Glutamatergic neuron (in vitro differentiated cells): ENCODE results near the gene LINC00237. TPM values are rescaled to one million over a fixed set of nuclear protein-coding genes. Genes with fewer than 3 reads are reported as not detected.

Source experiments
- DNase-seq: peaks from one replicate; pipeline ENCODE4 v3.0.0; 2022
- H3K27ac Mint-ChIP-seq: one replicate; pipeline ENCODE4 v1.8.0; 2020; ENCODE audit warnings: mild to moderate bottlenecking, mixed read lengths, inconsistent platforms; ENCODE audit not compliant: unreplicated experiment
- H3K27me3 Mint-ChIP-seq: one replicate; pipeline ENCODE4 v1.8.0; 2020; ENCODE audit warnings: mild to moderate bottlenecking, moderate library complexity, mixed read lengths, inconsistent platforms; ENCODE audit not compliant: unreplicated experiment
- H3K36me3 Mint-ChIP-seq: one replicate; pipeline ENCODE4 v1.8.0; 2020; ENCODE audit warnings: mild to moderate bottlenecking, mixed read lengths, inconsistent platforms; ENCODE audit not compliant: unreplicated experiment
- H3K4me1 Mint-ChIP-seq: one replicate; pipeline ENCODE4 v1.8.0; 2020; ENCODE audit warnings: mild to moderate bottlenecking, low read depth, mixed read lengths, inconsistent platforms; ENCODE audit not compliant: unreplicated experiment
- H3K4me3 Mint-ChIP-seq: one replicate; pipeline ENCODE4 v1.8.0; 2020; ENCODE audit warnings: mild to moderate bottlenecking, mixed read lengths, inconsistent platforms; ENCODE audit not compliant: unreplicated experiment
- H3K9me3 Mint-ChIP-seq: one replicate; pipeline ENCODE4 v1.8.0; 2020; ENCODE audit warnings: mild to moderate bottlenecking, moderate library complexity, mixed read lengths, inconsistent platforms; ENCODE audit not compliant: unreplicated experiment
- CTCF ChIP-seq: fragments of 200-600 bp; sonication (generic); IDR thresholded peaks from one replicate; pipeline ENCODE4 v1.5.0; 2021; ENCODE audit not compliant: partially characterized antibody, unreplicated experiment
- total RNA-seq: library from RNA; stranded (reverse); fragmentation: NEBNext Ultra II Directional; extraction: Animal tissue kit (Norgen Biotek cat#: 25700); gene quantifications from one replicate; pipeline ENCODE4 v1.2.1, GENCODE V29; 2021; ENCODE audit not compliant: unreplicated experiment

Gene LINC00237
- total RNA-seq, 1 donor from 2014 or later = not detected

DNA sequence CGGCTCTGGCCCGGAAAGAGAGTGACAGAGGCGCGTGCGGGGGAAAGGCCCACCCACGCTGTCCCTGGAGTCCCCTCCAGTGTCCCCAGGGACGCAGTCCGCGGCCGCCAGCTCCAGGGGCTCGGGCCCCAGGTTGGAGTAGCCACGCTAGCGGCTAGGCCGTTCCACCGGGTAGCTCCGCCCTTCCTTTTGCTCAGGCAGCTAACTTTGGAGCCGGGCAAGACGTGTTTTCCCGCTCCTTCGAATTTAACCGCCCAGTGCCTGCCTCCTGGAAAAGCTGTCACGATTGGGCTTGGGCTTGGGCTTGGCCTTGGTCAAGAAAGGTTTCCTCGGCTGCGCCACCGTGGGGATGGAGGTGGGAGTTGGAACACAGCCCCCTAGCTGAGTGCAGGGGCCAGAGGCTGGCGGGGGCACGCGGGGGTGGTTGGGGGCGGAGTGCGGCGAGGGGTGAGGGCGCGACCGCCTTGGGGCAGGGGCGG lies 4.7 kb downstream of the LINC00237 start:
- Mint-ChIP-seq H3K4me3 (peak overlapping the region; percentile 85), H3K4me1 (peaks cover 6% of the 10 kb centered on the region), H3K36me3 (no peaks in the 10 kb centered on the region), H3K27ac (no peak overlapping the region), H3K27me3 (peaks cover 35% of the 10 kb centered on the region), H3K9me3 (peaks cover 8% of the 10 kb centered on the region)
- peak; percentile 63 for DNase-seq
- TF ChIP-seq CTCF = no peak

DNA sequence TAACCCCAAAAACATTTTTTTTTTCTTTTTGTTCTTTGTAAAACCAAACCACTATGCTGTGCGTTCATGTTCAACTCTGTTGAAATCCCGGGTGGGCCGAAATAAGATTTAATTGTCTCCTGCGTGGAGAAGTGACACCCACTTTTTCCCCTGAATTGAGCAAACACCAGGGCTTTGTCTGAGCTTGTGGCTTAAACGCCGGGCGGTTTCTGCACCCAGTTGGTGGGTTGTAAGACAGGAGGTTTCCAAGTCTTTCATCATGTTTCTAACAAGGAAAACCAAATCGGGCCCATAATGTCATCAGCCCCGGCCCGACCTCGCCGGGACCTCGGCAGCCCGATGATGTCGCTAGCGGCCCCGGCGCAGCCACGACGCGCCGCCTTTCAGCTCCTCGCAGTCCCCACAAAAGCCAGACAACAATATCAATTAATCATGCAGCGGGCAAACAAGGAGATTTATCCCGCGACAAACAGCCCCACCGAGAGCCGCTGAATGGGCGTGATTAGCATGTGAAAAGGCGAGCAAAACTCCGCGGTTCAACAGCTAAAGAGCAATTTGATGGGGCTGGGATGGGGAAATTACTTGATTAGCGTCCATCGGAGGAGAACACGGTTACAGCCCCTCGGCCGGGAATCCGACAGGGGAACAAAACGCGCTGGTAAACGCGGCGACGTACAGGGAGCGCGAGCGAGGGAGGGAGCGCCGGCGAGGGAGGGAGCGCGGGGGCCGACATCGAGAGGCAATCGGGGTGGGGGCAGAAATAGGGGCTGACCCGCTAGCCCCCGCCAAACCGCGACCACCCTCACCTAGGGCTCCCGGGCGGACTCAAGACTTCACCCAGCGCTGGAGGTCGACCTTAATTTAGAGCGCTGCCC lies 5.3 kb downstream of the LINC00237 start:
- no peak for TF ChIP-seq CTCF
- Mint-ChIP-seq H3K36me3 (no peaks in the 10 kb centered on the region), H3K27me3 (peaks cover 31% of the 10 kb centered on the region), H3K9me3 (peaks cover 8% of the 10 kb centered on the region), H3K27ac (peak overlapping the region; percentile 78), H3K4me1 (peaks cover 6% of the 10 kb centered on the region), H3K4me3 (peak overlapping the region; percentile 87)
- DNase-seq = no peak

- peaks cover 31% of the 10 kb centered on the region for H3K27me3 Mint-ChIP-seq
- H3K27ac Mint-ChIP-seq = no peak overlapping the region
- peaks cover 6% of the 10 kb centered on the region for H3K4me1 Mint-ChIP-seq
- TF ChIP-seq CTCF = no peak
- H3K36me3 Mint-ChIP-seq = no peaks in the 10 kb centered on the region
- peak overlapping the region; percentile 87 for H3K4me3 Mint-ChIP-seq
- peak; percentile 66 for DNase-seq
- peaks cover 10% of the 10 kb centered on the region for H3K9me3 Mint-ChIP-seq
Measured at GRCh38 chr20:21099751-21100577, 6.2 kb downstream of the LINC00237 start.

DNA sequence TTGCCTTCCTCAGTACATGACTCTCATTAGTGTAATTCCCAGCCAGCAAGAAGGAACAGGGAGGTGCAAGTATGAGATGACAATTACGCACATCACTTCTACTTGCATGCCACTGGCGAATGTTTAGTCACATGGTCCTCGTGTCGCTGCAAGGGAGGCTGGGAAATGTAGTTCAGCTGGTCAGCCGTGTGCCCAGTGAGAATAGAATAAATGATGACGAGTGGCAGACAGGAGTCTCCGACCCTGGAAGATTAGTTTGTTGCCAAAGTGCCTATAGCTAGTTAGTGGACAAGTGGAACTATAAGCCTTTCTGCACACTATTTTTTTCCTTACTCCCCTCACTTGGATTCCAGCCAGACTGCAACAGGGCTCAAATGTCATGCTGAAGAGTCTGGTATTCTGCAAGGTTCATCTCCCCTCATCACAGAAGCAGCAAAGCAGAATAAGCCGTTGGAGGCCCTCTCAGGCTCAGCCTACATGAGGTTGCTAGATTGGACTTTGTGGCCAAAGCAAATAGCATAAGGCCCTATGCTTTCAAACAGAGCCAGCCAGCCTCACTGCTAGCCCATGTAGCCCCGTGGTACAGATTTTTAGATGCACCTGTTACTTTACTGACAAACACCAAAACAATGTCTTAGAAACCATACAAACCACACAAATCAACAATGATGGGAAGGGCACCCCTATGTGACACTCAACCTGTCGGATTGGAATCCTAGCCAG lies 9.7 kb downstream of the LINC00237 start:
- no peak overlapping the region for H3K27ac Mint-ChIP-seq
- TF ChIP-seq CTCF = no peak
- no peaks in the 10 kb centered on the region for H3K36me3 Mint-ChIP-seq
- peaks cover 14% of the 10 kb centered on the region for H3K27me3 Mint-ChIP-seq
- H3K9me3 Mint-ChIP-seq = peaks cover 9% of the 10 kb centered on the region
- H3K4me3 Mint-ChIP-seq = no peak overlapping the region
- H3K4me1 Mint-ChIP-seq = peaks cover 6% of the 10 kb centered on the region
- peak; percentile 41 for DNase-seq
